GM12874 (cell line): ENCODE measurements around the gene PDE7B.

Experiments
- TF ChIP-seq, protein P1 (sequence below): IDR thresholded peaks from 2 replicates; pipeline ENCODE4 v1.5.1; 2011; ENCODE audit warnings: low read depth, mild to moderate bottlenecking, control low read depth, low read length, moderate library complexity; ENCODE audit not compliant: insufficient read depth

PDE7B gene

DNA sequence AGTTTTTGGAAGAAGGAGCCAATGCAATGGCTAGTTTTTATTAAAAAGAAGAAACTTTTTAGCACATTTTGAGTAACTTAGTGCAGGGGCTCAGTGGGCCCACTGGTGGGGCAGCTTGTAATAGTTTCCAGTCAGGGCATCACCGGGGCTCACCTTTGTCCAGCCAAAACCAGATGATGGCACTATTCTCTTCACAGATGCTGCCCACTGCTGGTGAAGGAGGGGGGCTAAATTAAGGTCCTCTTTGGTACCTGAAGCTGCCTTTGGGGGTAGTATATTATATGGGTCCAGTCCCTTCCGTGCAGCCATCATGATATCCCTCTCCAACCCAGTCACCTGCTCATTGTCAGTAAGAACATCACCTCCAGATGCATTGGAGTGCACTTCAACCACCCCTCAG lies 182.9 kb downstream of the PDE7B start:
- TF ChIP-seq, protein P1, sequence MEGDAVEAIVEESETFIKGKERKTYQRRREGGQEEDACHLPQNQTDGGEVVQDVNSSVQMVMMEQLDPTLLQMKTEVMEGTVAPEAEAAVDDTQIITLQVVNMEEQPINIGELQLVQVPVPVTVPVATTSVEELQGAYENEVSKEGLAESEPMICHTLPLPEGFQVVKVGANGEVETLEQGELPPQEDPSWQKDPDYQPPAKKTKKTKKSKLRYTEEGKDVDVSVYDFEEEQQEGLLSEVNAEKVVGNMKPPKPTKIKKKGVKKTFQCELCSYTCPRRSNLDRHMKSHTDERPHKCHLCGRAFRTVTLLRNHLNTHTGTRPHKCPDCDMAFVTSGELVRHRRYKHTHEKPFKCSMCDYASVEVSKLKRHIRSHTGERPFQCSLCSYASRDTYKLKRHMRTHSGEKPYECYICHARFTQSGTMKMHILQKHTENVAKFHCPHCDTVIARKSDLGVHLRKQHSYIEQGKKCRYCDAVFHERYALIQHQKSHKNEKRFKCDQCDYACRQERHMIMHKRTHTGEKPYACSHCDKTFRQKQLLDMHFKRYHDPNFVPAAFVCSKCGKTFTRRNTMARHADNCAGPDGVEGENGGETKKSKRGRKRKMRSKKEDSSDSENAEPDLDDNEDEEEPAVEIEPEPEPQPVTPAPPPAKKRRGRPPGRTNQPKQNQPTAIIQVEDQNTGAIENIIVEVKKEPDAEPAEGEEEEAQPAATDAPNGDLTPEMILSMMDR: no peak

DNA sequence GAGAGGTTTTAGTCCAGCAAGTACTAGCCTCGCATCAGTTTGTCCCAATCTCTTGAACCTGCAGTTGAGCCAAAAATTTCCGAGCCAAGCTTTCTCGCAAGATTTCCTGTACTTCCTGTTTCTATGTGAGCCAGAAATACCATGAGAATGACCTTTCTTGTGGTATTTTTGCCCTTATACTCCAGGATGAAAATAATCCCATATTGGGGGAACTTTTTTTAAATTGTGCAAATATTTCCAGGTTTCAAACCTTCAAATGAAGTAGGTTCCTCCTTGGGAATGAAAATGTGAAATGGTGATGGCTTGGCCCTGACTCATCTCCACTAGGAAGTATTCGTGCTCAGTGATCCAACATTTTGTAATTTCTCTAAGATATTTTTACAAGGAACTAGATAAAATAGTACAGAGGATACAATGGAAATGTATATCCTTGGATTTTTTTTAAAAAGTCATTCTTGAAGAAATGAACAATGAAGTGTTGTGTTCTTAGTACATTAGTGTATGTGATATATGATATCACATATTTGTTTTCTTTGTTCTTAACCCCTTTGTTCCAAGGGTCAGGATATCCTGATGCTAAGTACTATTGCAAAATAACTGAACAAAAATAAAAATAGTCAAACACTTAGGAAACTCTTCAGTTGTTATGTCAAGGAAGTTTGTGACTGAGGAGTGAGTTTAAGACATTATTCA lies 184.0 kb downstream of the PDE7B start:
- TF ChIP-seq, protein P1: no peak

DNA sequence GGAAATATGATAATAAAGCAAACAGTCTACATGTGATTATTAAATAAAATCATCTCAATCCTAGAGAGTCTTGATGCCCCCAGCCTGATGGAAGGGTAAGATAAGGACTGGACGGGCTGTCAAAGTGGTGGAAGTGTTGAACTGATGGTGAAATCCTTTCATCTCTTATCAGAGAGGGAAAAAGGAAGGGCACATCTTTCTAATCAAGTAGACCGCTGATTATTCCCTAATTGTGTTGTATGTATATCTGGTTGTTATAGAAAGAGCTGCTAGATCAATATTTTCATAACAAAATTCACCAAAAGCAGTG lies 184.5 kb downstream of the PDE7B start:
- TF ChIP-seq, protein P1: no peak

DNA sequence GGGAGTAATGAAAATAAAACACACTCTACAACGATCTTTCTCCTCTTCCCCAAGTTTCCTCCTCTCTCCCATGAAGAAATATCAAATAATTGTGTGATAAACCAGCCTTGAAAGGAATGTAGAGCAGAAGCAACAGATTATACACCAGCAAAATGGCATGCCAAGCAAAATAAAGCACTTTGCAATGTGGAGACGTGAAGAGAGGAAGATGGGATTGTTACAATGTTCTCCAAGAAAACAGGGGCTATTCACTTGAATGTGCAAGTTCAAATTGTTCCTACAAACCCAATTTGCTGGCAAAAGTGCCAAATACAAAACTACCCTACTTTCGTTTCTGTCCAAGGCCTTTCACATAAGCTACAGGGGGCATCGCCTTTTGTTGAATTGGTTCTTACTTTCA lies 185.1 kb downstream of the PDE7B start:
- TF ChIP-seq, protein P1: no peak

DNA sequence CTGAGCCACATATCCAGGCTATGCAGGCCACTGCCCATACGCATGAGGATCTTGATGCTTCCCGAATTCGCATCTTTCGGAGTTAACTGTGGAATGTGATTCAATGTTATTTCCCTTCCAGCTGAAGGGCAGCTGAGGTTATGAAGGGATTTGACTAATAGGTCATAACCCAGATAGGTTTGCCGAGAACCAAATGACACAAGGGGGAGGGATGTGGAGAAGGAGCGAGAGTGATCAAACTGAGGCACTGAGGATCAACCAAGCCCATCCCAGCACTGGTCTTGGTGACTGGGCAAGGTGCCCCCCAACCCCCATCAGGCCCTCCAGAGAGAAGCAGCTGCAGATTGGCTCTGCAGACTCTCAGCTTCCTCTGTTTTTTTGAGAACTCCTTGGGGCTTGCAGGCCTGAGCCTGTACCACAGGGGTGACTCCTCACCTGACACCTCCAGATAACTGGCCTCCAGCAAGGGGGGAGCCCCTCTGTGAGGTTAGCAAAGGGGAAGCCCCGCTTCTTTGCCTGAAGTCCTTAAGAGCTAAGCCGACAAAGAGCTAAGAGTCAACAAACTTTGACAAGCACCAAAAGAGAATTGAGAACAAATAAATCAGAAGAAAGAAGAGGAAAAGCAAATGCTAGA lies 185.9 kb downstream of the PDE7B start:
- TF ChIP-seq, protein P1: no peak

DNA sequence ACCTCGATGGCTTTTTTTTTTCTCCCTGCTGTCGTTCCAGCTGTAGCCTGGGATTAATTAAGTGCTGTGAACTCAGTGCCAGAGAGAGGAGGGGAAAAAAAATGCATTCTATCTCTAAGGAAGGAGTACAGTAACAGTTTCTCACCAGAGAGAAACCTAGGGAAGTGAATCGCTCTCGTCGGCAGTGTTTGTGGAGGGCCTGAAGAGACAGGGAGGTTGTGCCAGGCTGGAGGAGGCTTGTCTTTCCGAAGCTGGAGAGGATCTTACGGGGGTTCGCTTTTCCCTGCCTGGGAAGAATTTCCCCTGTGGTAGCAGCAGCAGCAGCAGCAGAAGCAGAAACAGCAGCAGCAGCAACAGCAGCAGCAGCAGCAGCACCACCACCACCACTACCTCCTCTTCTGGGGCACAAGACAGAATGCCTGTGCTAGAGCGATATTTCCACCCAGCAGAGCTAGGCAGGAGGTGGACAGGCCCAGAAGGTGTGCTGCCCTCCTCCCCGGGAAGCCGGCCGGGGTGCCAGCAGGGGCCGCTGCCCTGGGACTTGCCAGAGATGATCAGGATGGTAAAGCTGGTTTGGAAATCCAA lies 186.5 kb downstream of the PDE7B start:
- TF ChIP-seq, protein P1: no peak

DNA sequence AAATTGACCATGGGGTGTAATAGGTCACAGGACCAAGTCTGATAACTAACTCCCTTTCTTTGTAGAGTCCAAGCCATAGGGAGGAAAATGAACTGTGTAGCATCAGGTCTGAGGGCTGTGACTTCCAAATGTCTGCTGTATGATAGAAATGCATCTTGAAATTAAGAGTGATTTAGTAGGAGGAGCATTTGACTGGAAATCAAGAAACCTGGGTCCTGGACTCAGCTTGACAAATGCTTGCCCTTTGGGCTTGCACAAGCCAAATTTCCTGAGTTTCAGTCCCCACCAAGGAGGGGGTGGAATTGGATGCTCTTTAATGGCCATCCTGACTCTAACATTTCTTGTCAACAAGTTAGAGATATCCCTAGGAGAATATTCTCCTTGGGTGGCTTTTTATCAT lies 187.0 kb downstream of the PDE7B start:
- TF ChIP-seq, protein P1: no peak
